K562 (cell line): ENCODE measurements around the gene MPHOSPH9. TPM values are rescaled to one million over a fixed set of nuclear protein-coding genes. Genes with fewer than 3 reads are reported as not detected.
A peak's percentile ranks its signal among the peaks of the same experiment; 100 is the strongest.

Experiments
- ADNP ChIP-seq: fragments of 200-800 bp; sonication (Bioruptor generic); IDR thresholded peaks from 2 replicates; pipeline ENCODE4 v1.6.1; 2016; ENCODE audit warnings: missing genetic modification characterization, missing compliant biosample characterization
- ASH1L ChIP-seq: fragments of 450-650 bp; IDR thresholded peaks from 2 replicates; pipeline ENCODE4 v1.6.1; 2018; ENCODE audit warnings: borderline replicate concordance, mild to moderate bottlenecking, low read depth; ENCODE audit not compliant: partially characterized antibody
- CAMTA2 ChIP-seq: fragments of 250-450 bp; sonication (Bioruptor Pico); conservative IDR thresholded peaks from 2 replicates; pipeline ENCODE4 v1.5.1; 2022
- CHD1 ChIP-seq: fragments of 200-600 bp; sonication (generic); IDR thresholded peaks from one replicate; pipeline ENCODE4 v1.6.1; 2012; ENCODE audit warnings: mild to moderate bottlenecking, moderate library complexity, low read length, inconsistent platforms
- CLOCK ChIP-seq: fragments of 250-450 bp; sonication (Bioruptor Pico); IDR thresholded peaks from 2 replicates; pipeline ENCODE4 v1.4.0; 2020; ENCODE audit warnings: mild to moderate bottlenecking, moderate library complexity, borderline replicate concordance
- E2F1 ChIP-seq: sonication (generic); formaldehyde crosslinking; IDR thresholded peaks from 2 replicates; pipeline ENCODE4 v1.8.1; 2023; ENCODE audit warnings: mild to moderate bottlenecking, missing genetic modification reagents, moderate library complexity
- FOS ChIP-seq: IDR thresholded peaks from 3 replicates; pipeline ENCODE4 v1.6.1; 2011; ENCODE audit not compliant: insufficient read length; ENCODE audit errors: extremely low read depth
- MEF2A ChIP-seq: IDR thresholded peaks from 2 replicates; pipeline ENCODE4 v1.6.1; 2011; ENCODE audit warnings: low read depth, mild to moderate bottlenecking, low read length, moderate library complexity; ENCODE audit not compliant: control insufficient read depth
- MITF ChIP-seq: IDR thresholded peaks from 2 replicates; pipeline ENCODE4 v1.6.1; 2014; ENCODE audit warnings: antibody characterized with exemption
- MYNN ChIP-seq, 2 experiments: sonication (generic); formaldehyde crosslinking in 1 of 2; IDR thresholded peaks; 2 replicates each; pipeline versions ENCODE4 v1.5.0 to v1.6.1; 2016 to 2020; ENCODE audit warnings: antibody characterized with exemption in 1 of 2, missing genetic modification reagents in 1 of 2
- NR2C2 ChIP-seq, 2 experiments: fragments of 200-800 bp in 1 of 2; sonication (Bioruptor generic) in 1 of 2; sonication (generic) in 1 of 2; formaldehyde crosslinking in 1 of 2; IDR thresholded peaks; 2 replicates each; pipeline versions ENCODE4 v1.6.1 to v1.8.0; 2016 to 2022; ENCODE audit warnings: mild to moderate bottlenecking in 1 of 2, missing compliant biosample characterization in 1 of 2, missing genetic modification characterization in 1 of 2, missing genetic modification reagents in 1 of 2
- PREB ChIP-seq: sonication (generic); formaldehyde crosslinking; IDR thresholded peaks from 2 replicates; pipeline ENCODE4 v1.8.1; 2023; ENCODE audit warnings: mild to moderate bottlenecking, missing genetic modification reagents
- PYGO2 ChIP-seq: fragments of 450-650 bp; IDR thresholded peaks from 2 replicates; pipeline ENCODE4 v1.6.1; 2016; ENCODE audit warnings: mild to moderate bottlenecking, missing genetic modification characterization, moderate library complexity, missing compliant biosample characterization
- RB1 ChIP-seq: fragments of 450-650 bp; IDR thresholded peaks from 2 replicates; pipeline ENCODE4 v1.6.1; 2017; ENCODE audit warnings: low read depth, mild to moderate bottlenecking
- RBM15 ChIP-seq: fragments of 200-400 bp; formaldehyde crosslinking; IDR thresholded peaks from 2 replicates; pipeline ENCODE4 v1.6.1; 2018; ENCODE audit warnings: mild to moderate bottlenecking, low read length, moderate library complexity; ENCODE audit not compliant: insufficient read depth
- SREBF1 ChIP-seq: fragments of 150-350 bp; IDR thresholded peaks from 2 replicates; pipeline ENCODE4 v1.6.1; 2014; ENCODE audit warnings: antibody characterized with exemption, low read depth, low read length, borderline replicate concordance
- ZNF274 ChIP-seq: IDR thresholded peaks from 2 replicates; pipeline ENCODE4 v1.6.1; 2011; ENCODE audit warnings: low read depth, mild to moderate bottlenecking, low read length, moderate library complexity, borderline replicate concordance
- ZNF280B ChIP-seq: fragments of 250-450 bp; sonication (Bioruptor Pico); IDR thresholded peaks from 2 replicates; pipeline ENCODE4 v1.5.1; 2021; ENCODE audit warnings: mild to moderate bottlenecking
- ZNF785 ChIP-seq: fragments of 250-450 bp; sonication (Bioruptor Pico); IDR thresholded peaks from 2 replicates; pipeline ENCODE4 v1.4.0; 2020; ENCODE audit warnings: mild to moderate bottlenecking
- polyA plus RNA-seq, 8 experiments: library from polyadenylated mRNA; depleted of rRNA in 4 of 8; stranded (reverse) in 5 of 8; unstranded in 3 of 8; fragments of >200 nt; fragmentation: Nextera tagmentation in 2 of 8; fragmentation: Illumina TruSeq in 1 of 8; extraction: Ambion mirVana in 2 of 8; extraction: Trizol in 1 of 8; gene quantifications; 2 replicates each; pipeline versions ENCODE4 v1.2.1 to v1.2.3, GENCODE V29; 2011 to 2014; ENCODE audit warnings: inconsistent platforms in 1 of 8, missing spikeins in 1 of 8
- total RNA-seq, 7 experiments: library from RNA; depleted of rRNA in 6 of 7; stranded (reverse); fragments of >200 nt in 6 of 7; fragmentation: Illumina TruSeq in 2 of 7; extraction: Trizol in 2 of 7; gene quantifications; 2 replicates each; pipeline versions ENCODE4 v1.2.1 to v1.2.3, GENCODE V29; 2011 to 2021; ENCODE audit warnings: low replicate concordance in 1 of 7

MPHOSPH9 gene
- total and polyA plus RNA-seq, 9 of the 15 experiments (the other 6 are each of a cell fraction or from before 2014, with no cell fraction given): 14.2 to 103 (median 54.5) TPM

- TF ChIP-seq CLOCK (CRISPR knock-in tag): no peak
- TF ChIP-seq ZNF785 (CRISPR knock-in tag): no peak
- no peak for TF ChIP-seq FOS
- TF ChIP-seq MITF: no peak
- TF ChIP-seq CHD1: peak; percentile 13
- no peak for TF ChIP-seq PREB (CRISPR knock-in tag)
- no peak for TF ChIP-seq MYNN (IDR thresholded peaks at IDR 0.05)
- no peak for TF ChIP-seq MYNN (CRISPR knock-in tag; IDR thresholded peaks at IDR 0.05)
- no peak for TF ChIP-seq MEF2A
- TF ChIP-seq ZNF280B (CRISPR knock-in tag): no peak
- TF ChIP-seq SREBF1: no peak
- no peak for TF ChIP-seq PYGO2 (tag)
- TF ChIP-seq ZNF274: no peak
- TF ChIP-seq RBM15: no peak
- TF ChIP-seq RB1: peak; percentile 62; the same call in 1 of the 2 replicates
- TF ChIP-seq CAMTA2: no peak
- TF ChIP-seq E2F1 (CRISPR knock-in tag): no peak
- peak; percentile 75; the same call in 1 of the 2 replicates for TF ChIP-seq NR2C2 (CRISPR knock-in tag; IDR thresholded peaks at IDR 0.05)
- no peak for TF ChIP-seq NR2C2 (tag; IDR thresholded peaks at IDR 0.05)
- TF ChIP-seq ADNP (tag): no peak
- no peak for TF ChIP-seq ASH1L
Measured at GRCh38 chr12:123233505-123234308, 766 bp upstream of the MPHOSPH9 start (continued).
